Stimulated activated CD8-positive, alpha-beta memory T cell treated with anti-CD3 and anti-CD28 coated beads, Interleukin-7, amount 100 ng/mL, for 48 hours (primary cell): Measurements from ENCODE around the gene SPNS3.

Experiments used
- DNase-seq, 2 donors: peaks; one replicate each; pipeline ENCODE4 v3.0.0-alpha.2; 2020; ENCODE audit warnings: low read depth in 1 of 2; ENCODE audit errors: extremely low read depth in 1 of 2

SPNS3 gene

DNA sequence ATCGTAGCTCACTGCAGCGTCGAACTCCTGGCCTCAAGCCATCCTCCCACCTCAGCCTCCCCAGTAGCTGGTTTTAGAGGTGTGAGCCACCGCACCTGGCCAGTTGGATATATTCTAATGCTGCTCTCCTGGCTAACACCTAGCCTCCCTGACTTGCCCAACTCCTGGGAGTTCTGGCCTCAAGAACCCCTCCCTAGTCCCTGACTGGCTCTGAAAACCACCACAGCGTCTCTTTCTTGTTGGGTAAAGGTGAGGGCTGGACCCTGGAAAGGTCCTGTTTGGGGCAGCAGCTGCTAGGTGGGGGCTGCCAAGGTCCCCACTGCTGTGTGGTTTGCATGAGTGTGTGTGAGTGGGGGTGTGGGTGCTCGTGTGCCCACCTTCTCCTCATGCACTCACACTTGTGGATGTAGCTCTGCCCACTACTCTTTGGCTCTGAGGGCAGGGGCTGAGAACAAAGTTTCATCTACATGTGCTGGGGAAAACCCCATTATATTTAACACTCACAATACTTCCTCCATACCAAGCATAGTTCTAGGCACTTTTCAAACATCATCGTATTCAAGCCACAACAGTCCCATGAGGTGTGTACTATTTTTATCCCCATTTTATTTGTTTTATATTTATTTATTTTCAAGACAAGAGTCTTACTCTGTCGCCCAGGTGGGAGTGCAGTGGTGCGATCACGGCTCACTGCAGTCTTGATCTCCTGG, 7.1 kb upstream of the SPNS3 start:
- DNase-seq = no peak

DNA sequence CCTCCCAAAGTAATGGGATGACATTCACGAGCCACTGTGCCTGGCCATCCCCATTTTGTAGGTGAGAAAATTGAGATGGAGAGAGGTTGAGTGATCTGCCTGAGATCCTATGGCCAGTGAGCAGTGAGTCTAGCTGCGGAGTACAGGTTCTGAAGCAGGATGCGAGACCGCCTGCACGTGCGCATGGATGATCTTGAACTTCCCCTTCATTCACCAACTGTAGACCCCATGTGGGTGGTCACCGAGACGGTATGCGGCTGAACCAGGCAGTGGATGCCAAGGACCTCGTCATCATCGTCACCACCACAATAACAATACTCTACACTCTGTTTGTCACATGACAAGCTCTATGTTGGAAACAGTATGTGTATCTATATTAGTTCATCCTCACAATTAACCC, 6.2 kb upstream of the SPNS3 start:
- DNase-seq = no peak

GRCh38 chr17:4436381-4436780, 2.6 kb downstream of the SPNS3 start:
- no peak for DNase-seq

DNA sequence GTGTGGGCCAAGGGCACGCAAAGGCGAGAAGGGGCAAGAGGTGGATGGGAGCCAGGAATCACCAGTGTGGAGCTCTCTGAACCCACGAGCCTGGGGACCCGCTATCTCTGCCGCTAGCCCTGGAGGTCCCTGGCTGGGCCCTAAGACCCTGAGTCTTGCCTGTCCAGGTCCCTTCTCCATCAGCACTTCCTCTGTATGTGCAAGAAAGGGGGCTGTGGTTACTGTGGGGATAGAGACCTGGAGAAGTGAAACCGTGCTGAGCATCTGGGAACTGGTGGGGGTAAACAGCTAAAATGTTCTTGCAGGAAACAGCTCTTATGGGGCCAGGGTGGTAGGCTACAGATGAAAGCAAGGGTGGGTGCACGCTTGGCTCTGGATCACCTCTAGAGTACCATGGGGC, 3.1 kb downstream of the SPNS3 start:
- no peak for DNase-seq

DNA sequence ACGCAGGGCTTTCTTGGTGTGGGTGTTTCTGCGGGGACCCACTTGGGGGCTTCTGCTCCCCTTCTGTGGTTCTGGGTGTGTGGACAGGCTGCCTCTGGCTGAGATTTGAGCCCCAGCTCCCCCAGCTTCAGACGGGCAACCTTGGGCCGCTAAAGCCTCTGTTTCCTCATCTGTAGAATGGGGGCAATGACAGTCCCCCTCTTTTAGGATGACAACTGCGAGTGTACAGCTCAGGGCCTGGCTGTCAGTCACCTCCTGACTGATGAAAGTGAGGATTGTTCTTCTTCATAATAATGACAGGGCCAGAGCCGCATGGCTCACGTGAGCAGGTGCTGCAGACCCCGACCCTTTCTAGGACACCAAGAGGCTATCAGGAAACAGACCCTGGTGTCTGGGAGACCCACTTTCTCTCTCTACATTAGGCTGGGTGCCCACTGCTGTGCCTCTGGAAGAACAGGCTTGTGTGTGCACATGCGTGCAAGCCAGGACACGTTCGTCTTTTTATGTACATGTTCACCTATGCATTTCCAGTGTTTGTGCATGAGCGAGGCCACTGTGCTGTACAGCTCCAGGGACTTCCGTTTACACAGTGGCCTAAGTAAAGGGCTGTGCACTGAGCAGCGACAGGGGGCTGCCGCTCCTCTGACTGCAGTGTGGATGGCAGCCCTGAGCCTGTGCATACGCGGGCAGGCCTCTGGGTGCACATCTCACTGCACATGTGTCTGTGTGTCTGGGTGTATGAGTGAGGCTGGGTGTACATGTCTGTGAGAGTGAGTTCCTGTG, 4.6 kb downstream of the SPNS3 start:
- DNase-seq = no peak

DNA sequence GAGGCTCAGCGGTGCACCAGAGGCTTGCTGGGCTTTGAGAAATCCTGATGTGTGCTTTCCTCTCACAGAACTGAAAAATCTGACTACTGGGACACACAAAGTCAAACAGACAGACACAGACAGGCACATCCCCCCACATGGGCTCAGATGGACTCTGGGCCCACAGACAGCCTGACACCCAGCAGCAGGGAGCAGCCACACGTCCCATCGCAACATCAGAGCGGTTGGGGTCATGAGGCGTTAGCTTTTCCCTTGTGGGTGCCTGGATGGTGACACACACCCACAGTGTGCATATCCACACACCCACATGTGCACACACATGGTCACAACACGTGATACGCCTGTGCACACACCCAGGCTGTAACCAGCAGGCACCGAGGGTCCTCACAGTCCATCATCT, 6.3 kb downstream of the SPNS3 start:
- no peak for DNase-seq

DNA sequence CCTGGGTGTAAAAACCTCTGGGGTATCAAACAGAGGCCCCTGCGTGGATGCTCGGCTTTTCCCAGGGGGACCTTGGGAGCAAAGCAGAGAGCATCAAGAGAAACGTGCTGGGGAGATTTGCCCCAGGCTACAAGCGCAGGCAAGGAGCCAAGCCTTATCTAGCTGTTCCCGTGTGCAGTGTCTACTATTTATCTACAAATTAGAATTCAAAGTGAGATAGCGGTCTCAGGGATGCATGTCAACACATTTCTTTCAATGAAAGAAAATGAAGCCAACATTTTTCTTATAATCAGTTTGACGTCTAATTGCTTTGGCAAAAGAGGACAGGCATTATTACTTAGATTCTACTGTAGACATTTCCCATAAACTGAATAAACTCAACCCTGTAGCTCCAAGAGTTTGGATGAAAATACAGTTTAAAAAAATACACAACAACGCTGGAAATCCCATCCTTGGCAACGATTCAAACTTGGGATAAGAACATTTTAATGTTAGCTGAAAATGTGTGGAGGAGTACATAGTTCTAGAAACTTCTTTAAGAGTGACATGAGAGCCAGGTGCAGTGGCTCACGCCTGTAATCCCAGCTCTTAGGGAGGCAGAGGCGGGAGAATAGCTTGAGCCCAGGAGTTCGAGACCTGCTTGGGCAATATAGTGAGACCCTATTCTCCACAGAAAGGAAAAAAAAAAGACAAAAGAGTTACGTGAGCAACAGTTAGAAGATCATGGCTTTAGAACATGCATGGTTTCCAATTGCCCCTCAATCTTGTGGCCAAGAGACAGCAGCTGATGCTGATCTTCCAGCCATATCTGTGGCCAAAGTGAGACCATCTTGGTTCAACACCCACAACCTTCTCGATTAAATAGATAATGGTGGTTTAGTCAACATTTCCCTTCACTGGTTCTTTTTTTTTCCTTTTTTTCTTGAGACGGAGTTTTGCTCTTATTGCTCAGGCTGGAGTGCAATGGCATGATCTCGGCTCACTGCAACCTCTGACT, 7.2 kb downstream of the SPNS3 start:
- no peak for DNase-seq

- no peak for DNase-seq
Measured at GRCh38 chr17:4442582-4442981, 8.8 kb downstream of the SPNS3 start.

DNA sequence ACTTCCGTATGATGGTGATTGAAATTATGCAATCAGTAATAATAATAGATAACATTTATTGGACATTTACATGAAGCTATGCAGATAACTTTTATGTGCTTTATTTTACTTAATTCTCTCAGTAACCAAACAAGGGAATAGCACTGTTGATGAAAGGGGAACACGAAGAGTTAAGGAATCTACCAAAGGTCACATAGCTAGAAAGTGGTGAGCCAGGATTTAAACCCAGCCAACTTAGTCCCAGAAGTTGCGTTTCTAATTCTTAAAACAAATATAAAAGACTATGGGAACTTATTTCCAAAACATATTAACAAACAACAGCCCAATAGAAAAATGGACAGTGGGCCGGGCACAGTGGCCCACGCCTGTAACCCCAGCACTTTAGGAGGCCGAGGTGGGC, 9.7 kb downstream of the SPNS3 start:
- DNase-seq = no peak

GRCh38 chr17:4444782-4445473, 11.2 kb downstream of the SPNS3 start:
- no peak for DNase-seq

GRCh38 chr17:4445731-4446130, 12.0 kb downstream of the SPNS3 start:
- DNase-seq = no peak

DNA sequence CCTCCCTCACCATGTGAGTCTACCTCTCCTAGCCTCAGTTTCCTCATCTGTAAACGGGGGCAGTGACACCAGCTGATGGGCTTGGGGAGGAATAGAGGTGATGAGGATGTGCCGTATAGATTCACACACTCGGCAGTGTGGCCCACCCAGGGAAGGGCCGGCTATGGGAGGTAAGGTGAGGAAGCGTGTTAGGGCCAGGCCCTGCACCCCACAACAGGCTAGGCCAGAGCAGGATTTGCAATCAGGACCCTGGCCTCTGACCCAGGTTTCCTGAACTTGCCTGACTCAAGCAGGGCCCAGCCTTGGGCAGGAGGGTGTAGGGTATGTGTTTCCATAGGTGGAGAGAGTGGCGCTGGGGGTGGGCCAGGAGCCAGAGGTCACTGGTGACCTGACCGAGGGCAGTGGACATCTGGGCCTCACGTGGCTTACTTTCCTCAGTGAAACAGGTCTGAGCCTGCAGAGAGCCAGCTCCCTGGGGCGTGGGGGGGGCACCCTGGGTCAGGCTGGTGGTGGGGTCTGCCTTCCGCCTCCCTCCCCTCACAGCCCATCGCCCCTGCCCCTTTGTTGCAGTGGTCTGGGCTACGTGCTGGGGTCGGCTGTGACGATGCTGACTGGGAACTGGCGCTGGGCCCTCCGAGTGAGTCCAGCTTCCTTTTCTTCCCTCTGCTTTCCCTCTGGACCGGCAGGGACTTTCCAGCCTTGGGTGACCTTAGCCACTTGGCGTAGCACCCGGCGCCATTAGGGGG, 12.8 kb downstream of the SPNS3 start:
- no peak for DNase-seq

- DNase-seq = no peak
Measured at GRCh38 chr17:4448197-4448980, 14.6 kb downstream of the SPNS3 start.

DNA sequence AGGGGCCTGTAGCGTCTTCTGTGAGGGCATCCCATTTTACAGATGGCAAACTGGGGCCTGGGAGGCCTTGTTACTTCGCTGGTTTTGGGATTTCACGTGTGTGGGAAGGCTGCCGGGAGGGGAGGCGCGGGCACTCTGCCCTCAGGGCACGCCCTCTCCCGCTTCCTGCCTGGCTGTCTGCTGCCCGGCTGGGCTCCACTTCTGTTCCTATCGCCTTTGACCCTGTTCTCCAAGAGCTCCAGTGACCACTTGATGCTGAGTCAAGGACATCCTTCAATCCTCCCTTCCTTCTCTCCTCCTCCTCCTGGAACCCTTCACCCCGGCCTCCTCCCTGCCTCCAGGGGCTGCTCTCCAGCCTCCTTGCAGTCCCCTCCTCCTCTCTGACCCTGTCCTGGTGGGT, 16.0 kb downstream of the SPNS3 start:
- no peak for DNase-seq

GRCh38 chr17:4450710-4451316, 17.1 kb downstream of the SPNS3 start:
- DNase-seq = no peak

DNA sequence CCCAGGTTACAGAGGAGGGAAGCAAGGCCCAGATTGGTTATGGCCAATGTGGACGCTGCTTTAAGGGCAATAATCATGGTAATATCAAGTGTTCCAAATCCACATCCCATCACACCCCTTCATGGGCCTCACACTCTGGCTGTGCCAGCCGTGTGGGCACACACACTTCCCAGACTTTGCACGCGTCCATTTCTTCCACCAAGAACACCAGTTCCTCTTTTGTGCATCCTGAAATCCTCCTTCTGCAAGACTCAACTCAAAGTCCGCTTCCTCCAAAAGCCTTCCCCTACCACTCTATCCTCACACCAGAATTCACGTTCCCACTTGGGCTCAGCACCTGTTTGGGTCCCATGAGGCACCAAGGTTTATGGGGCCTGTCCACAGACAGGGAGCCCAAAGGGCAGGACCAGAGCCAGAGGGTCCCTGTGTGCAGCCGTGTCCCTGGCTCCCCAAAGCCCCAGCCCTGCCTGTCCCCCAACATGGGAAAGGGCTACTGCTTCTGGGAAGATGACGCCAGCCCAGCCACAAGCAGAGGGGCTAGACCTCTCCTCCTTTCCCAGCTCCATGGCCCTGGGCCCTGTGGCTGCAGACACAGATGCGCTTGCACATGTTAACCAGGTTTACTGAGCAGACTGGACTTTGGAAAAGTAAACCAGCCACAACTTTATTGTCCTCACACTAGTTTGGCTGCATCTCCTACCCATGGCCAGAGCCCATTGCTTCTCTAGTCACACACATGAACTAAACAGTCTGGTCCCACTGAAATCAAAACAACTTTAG, 20.3 kb downstream of the SPNS3 start:
- no peak for DNase-seq

DNA sequence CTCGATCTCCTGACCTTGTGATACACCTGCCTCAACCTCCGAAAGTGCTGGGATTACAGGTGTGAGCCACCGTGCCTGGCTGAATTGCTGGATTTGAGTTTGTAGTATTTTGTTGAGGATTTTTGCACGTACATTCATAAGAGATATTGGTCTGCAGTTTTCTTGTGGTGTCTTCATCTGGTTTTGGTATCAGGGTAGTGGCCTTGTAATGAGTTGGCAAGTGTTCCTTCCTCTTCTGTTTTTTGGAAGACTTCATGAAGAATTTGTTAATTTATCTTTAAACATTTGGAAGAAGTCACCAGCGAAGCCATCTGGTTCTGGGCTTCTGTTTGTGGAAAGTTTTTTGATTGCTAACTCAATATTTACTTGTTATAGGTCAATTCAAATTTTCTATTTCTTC, 26.9 kb downstream of the SPNS3 start:
- DNase-seq = no peak

- no peak for DNase-seq
Measured at GRCh38 chr17:4463818-4464476, 30.2 kb downstream of the SPNS3 start.
